ENCODE data around the gene CLTA. TPM values are rescaled to one million over a fixed set of nuclear protein-coding genes. Genes with fewer than 3 reads are reported as not detected.
A peak's percentile ranks its signal among the peaks of the same experiment; 100 is the strongest.

Gene CLTA
- total RNA-seq, 4 donors from 2014 or later: 136 to 195 (median 158) TPM

DNA sequence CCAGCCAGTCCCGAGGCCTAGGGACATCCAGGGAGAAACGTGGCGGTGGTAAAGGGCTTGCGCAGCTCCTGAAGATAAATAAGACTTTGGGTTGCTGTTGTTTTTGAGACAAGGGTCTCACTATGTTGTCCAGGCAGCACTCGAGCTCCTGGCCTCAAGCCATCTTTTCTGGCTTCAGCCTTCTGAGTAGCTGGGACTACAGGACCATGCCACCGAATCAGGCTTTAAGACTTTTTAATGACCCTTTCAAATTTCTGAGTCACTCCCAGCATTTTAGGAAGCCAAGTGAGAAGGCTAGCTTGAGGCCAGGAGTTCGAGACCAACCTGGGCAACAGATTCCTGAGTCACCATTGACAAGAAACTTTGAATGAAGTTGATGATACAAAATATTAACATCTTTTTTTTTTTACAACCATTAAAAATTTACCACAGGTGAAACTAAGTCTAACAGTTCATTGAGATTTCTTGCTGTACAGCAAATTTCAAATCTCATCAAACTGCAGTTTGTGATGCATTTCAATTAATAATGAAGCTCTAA lies 68.3 kb downstream of the CLTA start:
- H3K36me3 ChIP-seq: no peaks in the 10 kb centered on the region
- no peaks in the 10 kb centered on the region for H3K9me3 ChIP-seq
- ATAC-seq: no peak
- peak overlapping the region; percentile 97 to 100 (median 100) for H3K27ac ChIP-seq
- peak overlapping the region; percentile 93 to 96 for H3K4me3 ChIP-seq
- H3K4me1 ChIP-seq: peaks cover 0 to 28% (median 8%) of the 10 kb centered on the region in 3 donors
- 54 to 65% methylated on average over 2 of the region's 7 CpGs for WGBS, 2 donors (ENCODE audit: low coverage in 1 of 2)
- H3K27me3 ChIP-seq: no peaks in the 10 kb centered on the region
- TF ChIP-seq EP300 (IDR thresholded peaks at IDR 0.05) (no peak), POLR2A (IDR thresholded peaks at IDR 0.05) (no peak), POLR2AphosphoS5 (IDR thresholded peaks at IDR 0.05) (no peak)
- TF ChIP-seq, protein P1, sequence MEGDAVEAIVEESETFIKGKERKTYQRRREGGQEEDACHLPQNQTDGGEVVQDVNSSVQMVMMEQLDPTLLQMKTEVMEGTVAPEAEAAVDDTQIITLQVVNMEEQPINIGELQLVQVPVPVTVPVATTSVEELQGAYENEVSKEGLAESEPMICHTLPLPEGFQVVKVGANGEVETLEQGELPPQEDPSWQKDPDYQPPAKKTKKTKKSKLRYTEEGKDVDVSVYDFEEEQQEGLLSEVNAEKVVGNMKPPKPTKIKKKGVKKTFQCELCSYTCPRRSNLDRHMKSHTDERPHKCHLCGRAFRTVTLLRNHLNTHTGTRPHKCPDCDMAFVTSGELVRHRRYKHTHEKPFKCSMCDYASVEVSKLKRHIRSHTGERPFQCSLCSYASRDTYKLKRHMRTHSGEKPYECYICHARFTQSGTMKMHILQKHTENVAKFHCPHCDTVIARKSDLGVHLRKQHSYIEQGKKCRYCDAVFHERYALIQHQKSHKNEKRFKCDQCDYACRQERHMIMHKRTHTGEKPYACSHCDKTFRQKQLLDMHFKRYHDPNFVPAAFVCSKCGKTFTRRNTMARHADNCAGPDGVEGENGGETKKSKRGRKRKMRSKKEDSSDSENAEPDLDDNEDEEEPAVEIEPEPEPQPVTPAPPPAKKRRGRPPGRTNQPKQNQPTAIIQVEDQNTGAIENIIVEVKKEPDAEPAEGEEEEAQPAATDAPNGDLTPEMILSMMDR (IDR thresholded peaks at IDR 0.05): no peak

Other genes starting within 250 kb of the CLTA start
- not detected for gene OR2S2, start 232.8 kb upstream of the CLTA start, total RNA-seq
- gene RECK, start 154.0 kb upstream of the CLTA start, total RNA-seq: 10 to 100 TPM; 12.6 to 29.5 (median 18.6) TPM
- gene GLIPR2, start 54.2 kb upstream of the CLTA start, total RNA-seq: 10 to 100 TPM; 52.8 to 76.8 (median 59.8) TPM
- 1 to 10 TPM in 2 of 4 donors, under 1 TPM in 1, not detected in 1; 0.31 to 1.7 (median 1.5) TPM for gene CCIN, start 21.5 kb upstream of the CLTA start, total RNA-seq
- 10 to 100 TPM; 27.3 to 34.2 (median 31.1) TPM for gene GNE, start 67.5 kb downstream of the CLTA start, total RNA-seq
- gene RNF38, start 209.3 kb downstream of the CLTA start, total RNA-seq: 10 to 100 TPM; 38.9 to 57.4 (median 54.6) TPM

Data from gastroesophageal sphincter (tissue), 4 donors.